Astrocyte (in vitro differentiated cells and primary cell): ENCODE results near the gene RAB30. TPM values are rescaled to one million over a fixed set of nuclear protein-coding genes. Genes with fewer than 3 reads are reported as not detected.

Source experiments
- DNase-seq: peaks from one replicate; pipeline ENCODE4 v3.0.0-alpha.2; 2010; ENCODE audit warnings: low read depth
- FAIRE-seq: peaks from 2 replicates; lab custom pipeline; 2011; peaks lifted over from hg19 to GRCh38; lab: Jason Lieb, UNC
- H2AFZ ChIP-seq: 2 replicates; pipeline ENCODE4 v1.6.0; 2012; ENCODE audit warnings: low read depth, low read length, inconsistent platforms
- H3K27ac ChIP-seq: 2 replicates; pipeline ENCODE4 v1.5.1; 2011; ENCODE audit warnings: low read depth, low read length, inconsistent platforms
- H3K27me3 ChIP-seq: 2 replicates; pipeline ENCODE4 v1.6.0; 2011; ENCODE audit warnings: low read length, inconsistent platforms; ENCODE audit not compliant: insufficient read depth
- H3K36me3 ChIP-seq: 2 replicates; pipeline ENCODE4 v1.5.1; 2011; ENCODE audit warnings: low read length, inconsistent platforms; ENCODE audit not compliant: insufficient read depth
- H3K4me1 ChIP-seq: 2 replicates; pipeline ENCODE4 v1.5.1; 2011; ENCODE audit warnings: low read length, inconsistent platforms; ENCODE audit not compliant: insufficient read depth
- H3K4me2 ChIP-seq: 2 replicates; pipeline ENCODE4 v1.6.0; 2012; ENCODE audit warnings: low read length, inconsistent platforms
- H3K4me3 ChIP-seq: 2 replicates; pipeline ENCODE4 v1.5.1; 2011; ENCODE audit warnings: low read depth, mild to moderate bottlenecking, low read length, inconsistent platforms; ENCODE audit not compliant: insufficient read depth
- H3K79me2 ChIP-seq: 2 replicates; pipeline ENCODE4 v1.6.0; 2012; ENCODE audit warnings: mild to moderate bottlenecking, low read length, inconsistent platforms; ENCODE audit not compliant: insufficient read depth
- H3K9ac ChIP-seq: 2 replicates; pipeline ENCODE4 v1.6.0; 2012; ENCODE audit warnings: mild to moderate bottlenecking, low read length, inconsistent platforms
- H3K9me3 ChIP-seq: 2 replicates; pipeline ENCODE4 v1.5.1; 2012; ENCODE audit warnings: low read depth, mild to moderate bottlenecking, low read length, inconsistent platforms; ENCODE audit not compliant: insufficient read depth
- H4K20me1 ChIP-seq: 2 replicates; pipeline ENCODE4 v1.6.0; 2012; ENCODE audit warnings: low read length, inconsistent platforms; ENCODE audit not compliant: insufficient read depth
- H3K27ac Mint-ChIP-seq: one replicate; pipeline ENCODE4 v1.8.0; 2021; ENCODE audit warnings: mild to moderate bottlenecking, mixed read lengths; ENCODE audit not compliant: unreplicated experiment
- H3K27me3 Mint-ChIP-seq: one replicate; pipeline ENCODE4 v1.8.0; 2021; ENCODE audit warnings: low read depth, mixed read lengths; ENCODE audit not compliant: unreplicated experiment
- H3K36me3 Mint-ChIP-seq: one replicate; pipeline ENCODE4 v1.8.0; 2021; ENCODE audit warnings: low read depth, mixed read lengths; ENCODE audit not compliant: unreplicated experiment
- H3K4me1 Mint-ChIP-seq: one replicate; pipeline ENCODE4 v1.8.0; 2021; ENCODE audit warnings: low read depth, mixed read lengths; ENCODE audit not compliant: unreplicated experiment
- H3K4me3 Mint-ChIP-seq: one replicate; pipeline ENCODE4 v1.8.0; 2021; ENCODE audit warnings: mild to moderate bottlenecking, moderate library complexity, mixed read lengths; ENCODE audit not compliant: unreplicated experiment
- H3K9me3 Mint-ChIP-seq: one replicate; pipeline ENCODE4 v1.8.0; 2021; ENCODE audit warnings: mild to moderate bottlenecking, mixed read lengths; ENCODE audit not compliant: unreplicated experiment
- CTCF ChIP-seq: IDR thresholded peaks from 2 replicates; pipeline ENCODE4 v1.5.1; 2011; ENCODE audit warnings: low read depth, mild to moderate bottlenecking, inconsistent platforms, low read length, moderate library complexity; ENCODE audit not compliant: insufficient read depth
- EZH2 ChIP-seq: IDR thresholded peaks from 2 replicates; pipeline ENCODE4 v1.6.1; 2012; ENCODE audit warnings: mild to moderate bottlenecking, low read length, inconsistent platforms; ENCODE audit not compliant: insufficient read depth
- total RNA-seq: library from RNA; stranded (reverse); gene quantifications from 2 replicates; pipeline ENCODE4 v1.2.1, GENCODE V29; 2021

Gene RAB30
- total RNA-seq, 1 donor from 2014 or later = 40.0 TPM

- Mint-ChIP-seq H3K36me3 (no peaks in the 10 kb centered on the region), H3K4me1 (peaks cover 3% of the 10 kb centered on the region), H3K27ac (no peak overlapping the region), H3K4me3 (no peak overlapping the region), H3K27me3 (no peaks in the 10 kb centered on the region), H3K9me3 (no peaks in the 10 kb centered on the region)
- DNase-seq (no peak), FAIRE-seq (no peak)
- no peaks in the 10 kb centered on the region for H3K27me3 ChIP-seq
- peak overlapping the region; percentile 49 for H2AFZ ChIP-seq
- TF ChIP-seq CTCF = no peak
- TF ChIP-seq EZH2 = no peak
- H3K4me2 ChIP-seq = no peak overlapping the region
- H3K9ac ChIP-seq = no peak overlapping the region
- no peak overlapping the region for H3K27ac ChIP-seq
- no peak overlapping the region for H3K4me3 ChIP-seq
- no peaks in the 10 kb centered on the region for H4K20me1 ChIP-seq
- no peaks in the 10 kb centered on the region for H3K4me1 ChIP-seq
- H3K9me3 ChIP-seq = no peaks in the 10 kb centered on the region
- H3K79me2 ChIP-seq = no peaks in the 10 kb centered on the region
- no peaks in the 10 kb centered on the region for H3K36me3 ChIP-seq
Observed at GRCh38 chr11:83115551-83115950, 43.9 kb upstream of the RAB30 start.

GRCh38 chr11:83115026-83115425 lies 43.3 kb upstream of the RAB30 start:
- Histone ChIP-seq H4K20me1 (no peaks in the 10 kb centered on the region), H2AFZ (peak overlapping the region; percentile 49), H3K79me2 (no peaks in the 10 kb centered on the region), H3K36me3 (no peaks in the 10 kb centered on the region), H3K27ac (no peak overlapping the region), H3K9ac (no peak overlapping the region), H3K9me3 (no peaks in the 10 kb centered on the region), H3K4me1 (no peaks in the 10 kb centered on the region), H3K27me3 (no peaks in the 10 kb centered on the region), H3K4me2 (no peak overlapping the region), H3K4me3 (no peak overlapping the region)
- H3K27ac Mint-ChIP-seq = no peak overlapping the region
- DNase-seq (no peak), FAIRE-seq (no peak)
- H3K4me1 Mint-ChIP-seq = no peaks in the 10 kb centered on the region
- H3K27me3 Mint-ChIP-seq = no peaks in the 10 kb centered on the region
- H3K9me3 Mint-ChIP-seq = no peaks in the 10 kb centered on the region
- TF ChIP-seq EZH2 (no peak), CTCF (no peak)
- no peaks in the 10 kb centered on the region for H3K36me3 Mint-ChIP-seq
- no peak overlapping the region for H3K4me3 Mint-ChIP-seq

DNA sequence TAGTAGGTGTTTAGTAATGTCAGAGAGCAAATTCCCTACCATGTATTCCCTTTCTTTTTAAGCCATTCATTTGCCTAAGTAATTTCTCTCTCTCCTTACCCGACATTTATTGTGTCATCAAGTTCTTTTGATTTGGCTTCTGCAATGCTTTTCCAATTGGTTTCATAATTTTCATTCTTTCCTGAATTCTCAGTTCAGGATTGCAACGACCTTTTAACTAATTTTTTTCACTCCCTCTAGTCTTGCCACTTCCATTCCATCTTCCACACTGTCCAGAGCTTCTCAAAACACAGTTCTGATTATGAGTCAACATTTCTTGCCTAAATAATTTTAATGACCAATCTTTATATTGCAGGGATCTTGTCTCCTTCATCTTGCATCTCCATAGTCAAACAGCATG lies 41.2 kb upstream of the RAB30 start:
- no peak overlapping the region for H3K27ac ChIP-seq
- Mint-ChIP-seq H3K27ac (peak overlapping the region; percentile 2), H3K4me3 (no peak overlapping the region), H3K9me3 (no peaks in the 10 kb centered on the region), H3K27me3 (peaks cover 2% of the 10 kb centered on the region), H3K36me3 (no peaks in the 10 kb centered on the region), H3K4me1 (no peaks in the 10 kb centered on the region)
- H3K79me2 ChIP-seq = no peaks in the 10 kb centered on the region
- H3K4me2 ChIP-seq = no peak overlapping the region
- FAIRE-seq (peak; percentile 13), DNase-seq (no peak)
- TF ChIP-seq EZH2 (no peak), CTCF (no peak)
- H3K9ac ChIP-seq = no peak overlapping the region
- no peaks in the 10 kb centered on the region for H3K4me1 ChIP-seq
- no peaks in the 10 kb centered on the region for H4K20me1 ChIP-seq
- H3K4me3 ChIP-seq = no peak overlapping the region
- no peaks in the 10 kb centered on the region for H3K27me3 ChIP-seq
- H3K36me3 ChIP-seq = no peaks in the 10 kb centered on the region
- H3K9me3 ChIP-seq = no peaks in the 10 kb centered on the region
- H2AFZ ChIP-seq = no peak overlapping the region
